HG03571 (cell line): ENCODE results near the gene ING4.
"Not testable (repeated sequence)": the region's sequence is repeated elsewhere in the genome, so short reads cannot be mapped to it uniquely, and the experiment has no call there.

Experiments used
- ATAC-seq: cut with Tn5 transposase; IDR thresholded peaks from one replicate; pipeline ENCODE4 v1.9.1; 2021; ENCODE audit not compliant: unreplicated experiment

The ING4 gene

GRCh38 chr12:6662906-6663742 is at the start of gene ING4:
ING4 (minus strand) TSS chr12:6663119; CDS start chr12:6663101, 18 bp downstream.
- ATAC-seq: peak; percentile 97

GRCh38 chr12:6708960-6709394 is 46.1 kb upstream of the ING4 start:
- no peak for ATAC-seq

- not testable (repeated sequence) for ATAC-seq
These were observed 45.4 kb upstream of the ING4 start for GRCh38 chr12:6708351-6708750.

- no peak for ATAC-seq
These were observed 40.7 kb upstream of the ING4 start for GRCh38 chr12:6703631-6704030.

- no peak for ATAC-seq
These were observed 38.3 kb upstream of the ING4 start for GRCh38 chr12:6701078-6701768.

- no peak for ATAC-seq
These were observed 37.7 kb upstream of the ING4 start, which contains the start of gene PIANP for GRCh38 chr12:6700646-6701051. PIANP (minus strand) TSS chr12:6700815; CDS start chr12:6698061, 2,754 bp downstream.

GRCh38 chr12:6699989-6700645 is 37.2 kb upstream of the ING4 start:
- ATAC-seq: no peak

- ATAC-seq: no peak
These were observed 36.5 kb upstream of the ING4 start for GRCh38 chr12:6699259-6699988.

- no peak for ATAC-seq
These were observed 35.6 kb upstream of the ING4 start for GRCh38 chr12:6698352-6699046.

GRCh38 chr12:6697584-6698351 is 34.8 kb upstream of the ING4 start:
- no peak for ATAC-seq

GRCh38 chr12:6696690-6697583 is 34.0 kb upstream of the ING4 start:
- no peak for ATAC-seq

GRCh38 chr12:6695313-6696045 is 32.6 kb upstream of the ING4 start:
- ATAC-seq: no peak

- ATAC-seq: no peak
These were observed 31.8 kb upstream of the ING4 start for GRCh38 chr12:6694701-6695100.

GRCh38 chr12:6693832-6694355 is 31.0 kb upstream of the ING4 start:
- ATAC-seq: no peak

- no peak for ATAC-seq
These were observed 30.0 kb upstream of the ING4 start for GRCh38 chr12:6692888-6693287.

- ATAC-seq: no peak
These were observed 28.6 kb upstream of the ING4 start for GRCh38 chr12:6691473-6691872.

- peak; percentile 69 for ATAC-seq
These were observed 26.3 kb upstream of the ING4 start, which contains the start of gene ZNF384 for GRCh38 chr12:6688999-6689882. ZNF384 (minus strand) TSS chr12:6689375; CDS start chr12:6679520, 9,855 bp downstream.
